Astrocyte (in vitro differentiated cells and primary cell): ENCODE measurements around the gene OXTR. TPM values are rescaled to one million over a fixed set of nuclear protein-coding genes. Genes with fewer than 3 reads are reported as not detected.

Source experiments
- DNase-seq: peaks from one replicate; pipeline ENCODE4 v3.0.0-alpha.2; 2010; ENCODE audit warnings: low read depth
- FAIRE-seq: peaks from 2 replicates; lab custom pipeline; 2011; peaks lifted over from hg19 to GRCh38; lab: Jason Lieb, UNC
- H2AFZ ChIP-seq: 2 replicates; pipeline ENCODE4 v1.6.0; 2012; ENCODE audit warnings: low read depth, low read length, inconsistent platforms
- H3K27ac ChIP-seq: 2 replicates; pipeline ENCODE4 v1.5.1; 2011; ENCODE audit warnings: low read depth, low read length, inconsistent platforms
- H3K27me3 ChIP-seq: 2 replicates; pipeline ENCODE4 v1.6.0; 2011; ENCODE audit warnings: low read length, inconsistent platforms; ENCODE audit not compliant: insufficient read depth
- H3K36me3 ChIP-seq: 2 replicates; pipeline ENCODE4 v1.5.1; 2011; ENCODE audit warnings: low read length, inconsistent platforms; ENCODE audit not compliant: insufficient read depth
- H3K4me1 ChIP-seq: 2 replicates; pipeline ENCODE4 v1.5.1; 2011; ENCODE audit warnings: low read length, inconsistent platforms; ENCODE audit not compliant: insufficient read depth
- H3K4me2 ChIP-seq: 2 replicates; pipeline ENCODE4 v1.6.0; 2012; ENCODE audit warnings: low read length, inconsistent platforms
- H3K4me3 ChIP-seq: 2 replicates; pipeline ENCODE4 v1.5.1; 2011; ENCODE audit warnings: low read depth, mild to moderate bottlenecking, low read length, inconsistent platforms; ENCODE audit not compliant: insufficient read depth
- H3K79me2 ChIP-seq: 2 replicates; pipeline ENCODE4 v1.6.0; 2012; ENCODE audit warnings: mild to moderate bottlenecking, low read length, inconsistent platforms; ENCODE audit not compliant: insufficient read depth
- H3K9ac ChIP-seq: 2 replicates; pipeline ENCODE4 v1.6.0; 2012; ENCODE audit warnings: mild to moderate bottlenecking, low read length, inconsistent platforms
- H3K9me3 ChIP-seq: 2 replicates; pipeline ENCODE4 v1.5.1; 2012; ENCODE audit warnings: low read depth, mild to moderate bottlenecking, low read length, inconsistent platforms; ENCODE audit not compliant: insufficient read depth
- H4K20me1 ChIP-seq: 2 replicates; pipeline ENCODE4 v1.6.0; 2012; ENCODE audit warnings: low read length, inconsistent platforms; ENCODE audit not compliant: insufficient read depth
- H3K27ac Mint-ChIP-seq: one replicate; pipeline ENCODE4 v1.8.0; 2021; ENCODE audit warnings: mild to moderate bottlenecking, mixed read lengths; ENCODE audit not compliant: unreplicated experiment
- H3K27me3 Mint-ChIP-seq: one replicate; pipeline ENCODE4 v1.8.0; 2021; ENCODE audit warnings: low read depth, mixed read lengths; ENCODE audit not compliant: unreplicated experiment
- H3K36me3 Mint-ChIP-seq: one replicate; pipeline ENCODE4 v1.8.0; 2021; ENCODE audit warnings: low read depth, mixed read lengths; ENCODE audit not compliant: unreplicated experiment
- H3K4me1 Mint-ChIP-seq: one replicate; pipeline ENCODE4 v1.8.0; 2021; ENCODE audit warnings: low read depth, mixed read lengths; ENCODE audit not compliant: unreplicated experiment
- H3K4me3 Mint-ChIP-seq: one replicate; pipeline ENCODE4 v1.8.0; 2021; ENCODE audit warnings: mild to moderate bottlenecking, moderate library complexity, mixed read lengths; ENCODE audit not compliant: unreplicated experiment
- H3K9me3 Mint-ChIP-seq: one replicate; pipeline ENCODE4 v1.8.0; 2021; ENCODE audit warnings: mild to moderate bottlenecking, mixed read lengths; ENCODE audit not compliant: unreplicated experiment
- EZH2 ChIP-seq: IDR thresholded peaks from 2 replicates; pipeline ENCODE4 v1.6.1; 2012; ENCODE audit warnings: mild to moderate bottlenecking, low read length, inconsistent platforms; ENCODE audit not compliant: insufficient read depth
- total RNA-seq: library from RNA; stranded (reverse); gene quantifications from 2 replicates; pipeline ENCODE4 v1.2.1, GENCODE V29; 2021
- TF ChIP-seq, protein P1 (sequence below): IDR thresholded peaks from 2 replicates; pipeline ENCODE4 v1.5.1; 2011; ENCODE audit warnings: low read depth, mild to moderate bottlenecking, inconsistent platforms, low read length, moderate library complexity; ENCODE audit not compliant: insufficient read depth

Gene OXTR
- total RNA-seq, 1 donor from 2014 or later, result 3.0 TPM

- Histone ChIP-seq H4K20me1 (peaks cover 39% of the 10 kb centered on the region), H3K4me1 (peaks cover 26% of the 10 kb centered on the region), H3K9me3 (no peaks in the 10 kb centered on the region), H3K4me3 (no peak overlapping the region), H3K36me3 (peaks cover 9% of the 10 kb centered on the region), H3K4me2 (peak overlapping the region; percentile 5), H2AFZ (no peak overlapping the region), H3K27ac (peak overlapping the region; percentile 0), H3K9ac (no peak overlapping the region), H3K27me3 (no peaks in the 10 kb centered on the region), H3K79me2 (peaks cover 26% of the 10 kb centered on the region)
- peaks cover 28% of the 10 kb centered on the region for H3K27me3 Mint-ChIP-seq
- DNase-seq (peak; percentile 88), FAIRE-seq (no peak)
- H3K4me3 Mint-ChIP-seq, result no peak overlapping the region
- no peaks in the 10 kb centered on the region for H3K36me3 Mint-ChIP-seq
- H3K9me3 Mint-ChIP-seq, result peaks cover 1% of the 10 kb centered on the region
- peaks cover 8% of the 10 kb centered on the region for H3K4me1 Mint-ChIP-seq
- H3K27ac Mint-ChIP-seq, result no peak overlapping the region
- TF ChIP-seq EZH2, result no peak
- TF ChIP-seq, protein P1, sequence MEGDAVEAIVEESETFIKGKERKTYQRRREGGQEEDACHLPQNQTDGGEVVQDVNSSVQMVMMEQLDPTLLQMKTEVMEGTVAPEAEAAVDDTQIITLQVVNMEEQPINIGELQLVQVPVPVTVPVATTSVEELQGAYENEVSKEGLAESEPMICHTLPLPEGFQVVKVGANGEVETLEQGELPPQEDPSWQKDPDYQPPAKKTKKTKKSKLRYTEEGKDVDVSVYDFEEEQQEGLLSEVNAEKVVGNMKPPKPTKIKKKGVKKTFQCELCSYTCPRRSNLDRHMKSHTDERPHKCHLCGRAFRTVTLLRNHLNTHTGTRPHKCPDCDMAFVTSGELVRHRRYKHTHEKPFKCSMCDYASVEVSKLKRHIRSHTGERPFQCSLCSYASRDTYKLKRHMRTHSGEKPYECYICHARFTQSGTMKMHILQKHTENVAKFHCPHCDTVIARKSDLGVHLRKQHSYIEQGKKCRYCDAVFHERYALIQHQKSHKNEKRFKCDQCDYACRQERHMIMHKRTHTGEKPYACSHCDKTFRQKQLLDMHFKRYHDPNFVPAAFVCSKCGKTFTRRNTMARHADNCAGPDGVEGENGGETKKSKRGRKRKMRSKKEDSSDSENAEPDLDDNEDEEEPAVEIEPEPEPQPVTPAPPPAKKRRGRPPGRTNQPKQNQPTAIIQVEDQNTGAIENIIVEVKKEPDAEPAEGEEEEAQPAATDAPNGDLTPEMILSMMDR, result no peak
Observed at GRCh38 chr3:8759038-8759707, 10.2 kb downstream of the OXTR start.

GRCh38 chr3:8757551-8758518 lies 11.6 kb downstream of the OXTR start:
- TF ChIP-seq, protein P1, result no peak
- no peak for TF ChIP-seq EZH2
- H3K9ac ChIP-seq, result peak overlapping the region; percentile 27
- no peak overlapping the region for H3K4me3 ChIP-seq
- DNase-seq, result peak; percentile 94
- Mint-ChIP-seq H3K4me1 (peaks cover 8% of the 10 kb centered on the region), H3K27ac (peak overlapping the region; percentile 93), H3K9me3 (peaks cover 1% of the 10 kb centered on the region), H3K4me3 (no peak overlapping the region), H3K27me3 (peaks cover 25% of the 10 kb centered on the region), H3K36me3 (peaks cover 3% of the 10 kb centered on the region)
- peaks cover 19% of the 10 kb centered on the region for H3K79me2 ChIP-seq
- no peaks in the 10 kb centered on the region for H3K9me3 ChIP-seq
- peaks cover 46% of the 10 kb centered on the region for H4K20me1 ChIP-seq
- FAIRE-seq, result peak; percentile 20
- H2AFZ ChIP-seq, result no peak overlapping the region
- no peaks in the 10 kb centered on the region for H3K27me3 ChIP-seq
- H3K36me3 ChIP-seq, result peaks cover 13% of the 10 kb centered on the region
- peak overlapping the region; percentile 18 for H3K4me2 ChIP-seq
- H3K27ac ChIP-seq, result peak overlapping the region; percentile 42
- H3K4me1 ChIP-seq, result peaks cover 22% of the 10 kb centered on the region
